Measurements from ENCODE around the gene BCKDHB.

GRCh38 chr6:80272988-80273387 is 166.5 kb downstream of the BCKDHB start:
- TF ChIP-seq CTCF (IDR thresholded peaks at IDR 0.05; ENCODE audit: low read length) (no peak), EZH2phosphoT487 (IDR thresholded peaks at IDR 0.05; ENCODE audit: low read length) (no peak)
